ENCODE measurements around the gene PODN. TPM values are rescaled to one million over a fixed set of nuclear protein-coding genes. Genes with fewer than 3 reads are reported as not detected.

The PODN gene
- total RNA-seq: 100 to 1,000 TPM in 1 of 3 donors, 10 to 100 TPM in 2; 55.1 to 246 (median 83.1) TPM

- peak within 1 kb of the TSS; percentile 46 to 94 for H3K27ac ChIP-seq
These were observed at the start of gene PODN for GRCh38 chr1:53061859-53062707. Gene PODN (plus strand): TSS chr1:53062213. CDS start chr1:53069856, 7,643 bp downstream.

GRCh38 chr1:53014791-53015507 lies 47.1 kb upstream of the PODN start:
- intact Hi-C loops (cut with DNase I; ENCODE audit: low total_unique reads): no loop called here

More at GRCh38 chr1:53061859-53062707, at the start of gene PODN:
- Histone ChIP-seq H3K4me1 (no peaks in the 10 kb centered on the region), H3K36me3 (no peaks in the 10 kb centered on the region), H3K4me3 (peak within 1 kb of the TSS; percentile 70 to 83 (median 72)), H3K9me3 (no peaks in the 10 kb centered on the region), H3K27me3 (peaks cover 4 to 6% of the 10 kb centered on the region in 2 donors)
- intact Hi-C loops (cut with DNase I; ENCODE audit: low total_unique reads): no loop called here
- TF ChIP-seq POLR2AphosphoS5 (IDR thresholded peaks at IDR 0.05) (no peak), CTCF (IDR thresholded peaks at IDR 0.05) (no peak), POLR2A (IDR thresholded peaks at IDR 0.05) (no peak)
- DNase-seq (ENCODE audit: low spot score in 2 of 2): peak in 1 of 2 donors; percentile 51

GRCh38 chr1:53015508-53015860 lies 46.5 kb upstream of the PODN start:
- intact Hi-C loops (cut with DNase I; ENCODE audit: low total_unique reads): no loop called here
- H3K4me1 ChIP-seq: no peaks in the 10 kb centered on the region
- H3K4me3 ChIP-seq: peak overlapping the region; percentile 45 to 66 (median 52)
- no peak overlapping the region for H3K27ac ChIP-seq
- no peaks in the 10 kb centered on the region for H3K36me3 ChIP-seq
- DNase-seq (ENCODE audit: low spot score in 2 of 2): no peak
- H3K27me3 ChIP-seq: no peaks in the 10 kb centered on the region
- TF ChIP-seq POLR2A (IDR thresholded peaks at IDR 0.05) (no peak), CTCF (IDR thresholded peaks at IDR 0.05) (no peak), POLR2AphosphoS5 (IDR thresholded peaks at IDR 0.05) (no peak)
- no peaks in the 10 kb centered on the region for H3K9me3 ChIP-seq

More at GRCh38 chr1:53014791-53015507, 47.1 kb upstream of the PODN start:
- Histone ChIP-seq H3K27me3 (no peaks in the 10 kb centered on the region), H3K27ac (peak overlapping the region in 1 of 2 donors; percentile 41), H3K4me1 (no peaks in the 10 kb centered on the region), H3K4me3 (peak overlapping the region; percentile 45 to 66 (median 52)), H3K36me3 (no peaks in the 10 kb centered on the region), H3K9me3 (no peaks in the 10 kb centered on the region)
- TF ChIP-seq POLR2AphosphoS5 (IDR thresholded peaks at IDR 0.05): peak in 1 of 3 donors; percentile 17
- no peak for TF ChIP-seq POLR2A (IDR thresholded peaks at IDR 0.05)
- TF ChIP-seq CTCF (IDR thresholded peaks at IDR 0.05): no peak
- DNase-seq (ENCODE audit: low spot score in 2 of 2): peak; percentile 61

- no peaks in the 10 kb centered on the region for H3K36me3 ChIP-seq
- TF ChIP-seq CTCF (IDR thresholded peaks at IDR 0.05) (no peak), POLR2A (IDR thresholded peaks at IDR 0.05) (no peak), POLR2AphosphoS5 (IDR thresholded peaks at IDR 0.05) (no peak)
- intact Hi-C loops (cut with DNase I; ENCODE audit: low total_unique reads): no loop called here
These were observed 45.3 kb upstream of the PODN start for GRCh38 chr1:53016705-53017104.

GRCh38 chr1:53020588-53020987 lies 41.4 kb upstream of the PODN start:
- H3K4me1 ChIP-seq: no peaks in the 10 kb centered on the region
- TF ChIP-seq POLR2AphosphoS5 (IDR thresholded peaks at IDR 0.05) (no peak), POLR2A (IDR thresholded peaks at IDR 0.05) (no peak), CTCF (IDR thresholded peaks at IDR 0.05) (no peak)
- H3K36me3 ChIP-seq: no peaks in the 10 kb centered on the region
- H3K27ac ChIP-seq: no peak overlapping the region
- intact Hi-C loops (cut with DNase I; ENCODE audit: low total_unique reads): no loop called here
- no peak overlapping the region for H3K4me3 ChIP-seq
- DNase-seq (ENCODE audit: low spot score in 2 of 2): no peak
- no peaks in the 10 kb centered on the region for H3K27me3 ChIP-seq
- H3K9me3 ChIP-seq: no peaks in the 10 kb centered on the region

More at GRCh38 chr1:53016705-53017104, 45.3 kb upstream of the PODN start:
- no peaks in the 10 kb centered on the region for H3K27me3 ChIP-seq
- H3K9me3 ChIP-seq: no peaks in the 10 kb centered on the region
- no peaks in the 10 kb centered on the region for H3K4me1 ChIP-seq
- DNase-seq (ENCODE audit: low spot score in 2 of 2): no peak
- H3K27ac ChIP-seq: no peak overlapping the region
- H3K4me3 ChIP-seq: no peak overlapping the region
